ENCODE results near the gene CABP2.
"Not testable (repeated sequence)": the region's sequence is repeated elsewhere in the genome, so short reads cannot be mapped to it uniquely, and the experiment has no call there.

CABP2 gene

GRCh38 chr11:67522844-67523555 is at the start of gene CABP2:
Gene CABP2 (minus strand): TSS chr11:67523446. CDS start chr11:67523326, 120 bp downstream.
- Histone ChIP-seq H3K27ac (no peak within 1 kb of the TSS), H3K36me3 (replicated peaks) (no peaks in the 10 kb centered on the region), H3K27me3 (replicated peaks) (no peaks in the 10 kb centered on the region), H3K4me3 (ENCODE audit: low read depth, low read length) (no peak within 1 kb of the TSS)
- TF ChIP-seq CTCF (IDR thresholded peaks at IDR 0.05; ENCODE audit: low read depth, low read length, missing control alignments): no peak
- no peak for DNase-seq
- in situ Hi-C loops (cut with HindIII; ENCODE audit: low pct_ligation_motif_present, low sequenced_read_pairs): no loop called here

- no peaks in the 10 kb centered on the region for H3K27me3 ChIP-seq (replicated peaks)
- H3K4me3 ChIP-seq (ENCODE audit: low read depth, low read length): no peak overlapping the region
- in situ Hi-C loops (cut with HindIII; ENCODE audit: low pct_ligation_motif_present, low sequenced_read_pairs): no loop called here
- peak; percentile 85 for TF ChIP-seq CTCF (IDR thresholded peaks at IDR 0.05; ENCODE audit: low read depth, low read length, missing control alignments)
- no peak overlapping the region for H3K27ac ChIP-seq
- no peaks in the 10 kb centered on the region for H3K36me3 ChIP-seq (replicated peaks)
- peak; percentile 45 for DNase-seq
These were observed 49.6 kb upstream of the CABP2 start for GRCh38 chr11:67572747-67573419.

GRCh38 chr11:67572305-67572704 is 49.1 kb upstream of the CABP2 start:
- in situ Hi-C loops (cut with HindIII; ENCODE audit: low pct_ligation_motif_present, low sequenced_read_pairs): no loop called here
- Histone ChIP-seq H3K36me3 (replicated peaks) (no peaks in the 10 kb centered on the region), H3K4me3 (ENCODE audit: low read depth, low read length) (no peak overlapping the region), H3K27me3 (replicated peaks) (no peaks in the 10 kb centered on the region), H3K27ac (no peak overlapping the region)
- TF ChIP-seq CTCF (IDR thresholded peaks at IDR 0.05; ENCODE audit: low read depth, low read length, missing control alignments): no peak
- DNase-seq: no peak

- in situ Hi-C loops (cut with HindIII; ENCODE audit: low pct_ligation_motif_present, low sequenced_read_pairs): no loop called here
- no peak for DNase-seq
- Histone ChIP-seq H3K27ac (no peak overlapping the region), H3K36me3 (replicated peaks) (no peaks in the 10 kb centered on the region), H3K27me3 (replicated peaks) (no peaks in the 10 kb centered on the region), H3K4me3 (ENCODE audit: low read depth, low read length) (no peak overlapping the region)
- TF ChIP-seq CTCF (IDR thresholded peaks at IDR 0.05; ENCODE audit: low read depth, low read length, missing control alignments): no peak
These were observed 48.2 kb upstream of the CABP2 start for GRCh38 chr11:67571443-67571842.

GRCh38 chr11:67564230-67564629 is 41.0 kb upstream of the CABP2 start:
- Histone ChIP-seq H3K36me3 (replicated peaks) (no peaks in the 10 kb centered on the region), H3K27me3 (replicated peaks) (no peaks in the 10 kb centered on the region), H3K4me3 (ENCODE audit: low read depth, low read length) (no peak overlapping the region), H3K27ac (peak overlapping the region; percentile 88)
- in situ Hi-C loops (cut with HindIII; ENCODE audit: low pct_ligation_motif_present, low sequenced_read_pairs): no loop called here
- TF ChIP-seq CTCF (IDR thresholded peaks at IDR 0.05; ENCODE audit: low read depth, low read length, missing control alignments): no peak
- DNase-seq: no peak

GRCh38 chr11:67563705-67564114 is 40.5 kb upstream of the CABP2 start:
- DNase-seq: peak; percentile 95
- not testable (repeated sequence) for H3K4me3 ChIP-seq (ENCODE audit: low read depth, low read length)
- peak overlapping the region; percentile 88 for H3K27ac ChIP-seq

More at GRCh38 chr11:67563705-67564114, 40.5 kb upstream of the CABP2 start:
- H3K27me3 ChIP-seq (replicated peaks); in situ Hi-C loops (cut with HindIII; ENCODE audit: low pct_ligation_motif_present, low sequenced_read_pairs); H3K36me3 ChIP-seq (replicated peaks): not testable (repeated sequence)
